ENCODE data around the gene WNK1. TPM values are rescaled to one million over a fixed set of nuclear protein-coding genes. Genes with fewer than 3 reads are reported as not detected.

The WNK1 gene
- total and polyA plus RNA-seq, 2 of the 8 experiments (the other 6 are each of a cell fraction or from before 2014, with no cell fraction given): 88.2 to 157 TPM

DNA sequence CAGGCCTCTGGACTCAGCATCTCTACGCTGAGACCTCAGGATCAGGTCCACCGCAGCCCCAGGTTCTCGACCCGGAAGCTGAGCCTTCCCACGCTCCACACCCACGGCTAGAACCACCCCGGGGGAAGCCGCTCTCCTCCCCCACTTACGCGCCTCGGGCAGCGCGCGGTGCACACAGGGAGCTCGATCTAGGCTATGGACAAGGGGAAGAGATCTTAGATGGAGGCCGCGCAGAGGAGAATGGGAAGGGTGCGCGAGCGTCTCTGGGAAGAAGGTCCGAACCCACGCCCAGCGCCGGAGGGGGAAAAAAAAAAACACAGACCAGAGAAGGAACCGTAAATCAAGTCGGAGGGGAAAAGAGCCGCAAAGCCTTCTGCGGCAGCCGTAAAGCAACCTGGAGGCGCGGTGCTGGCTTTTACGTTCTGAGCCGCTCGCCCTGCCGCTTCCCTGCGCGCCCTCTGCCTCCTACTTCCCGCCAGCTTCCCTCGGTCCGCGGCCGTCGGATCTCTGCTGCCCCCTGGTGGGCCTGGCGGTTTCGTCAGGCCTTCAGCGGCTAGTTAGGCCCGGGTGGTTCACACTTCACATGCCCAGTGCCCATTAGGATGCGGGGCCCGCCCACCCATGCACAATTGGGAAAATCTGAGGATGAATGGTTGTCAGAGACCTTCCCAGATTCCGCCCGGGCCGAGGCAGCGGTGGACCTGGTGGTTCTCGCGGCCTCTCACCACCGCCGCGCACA, 197.2 kb downstream of the WNK1 start, which contains the start of gene RAD52 (continued):
- peak; percentile 35; the same call in 1 of the 2 replicates for TF ChIP-seq RBBP5 (IDR thresholded peaks at IDR 0.05; ENCODE audit: borderline replicate concordance, low read depth, low read length)
- TF ChIP-seq CBX8 (IDR thresholded peaks at IDR 0.05; ENCODE audit: borderline replicate concordance, low read depth, low read length): no peak
- peak in 1 of 2 experiments; percentile 39; a peak in 2 of 4 replicates for TF ChIP-seq SIN3A (conservative IDR thresholded peaks at IDR 0.05 in 1 of 2, IDR thresholded peaks at IDR 0.05 in 1 of 2; ENCODE audit: low read depth in 1 of 2, low read length in 2 of 2)
- peak in 1 of 2 experiments; percentile 68; a peak in 3 of 4 replicates for TF ChIP-seq HDAC2 (IDR thresholded peaks at IDR 0.05; ENCODE audit: borderline replicate concordance in 1 of 2, low read depth in 2 of 2, low read length in 2 of 2)
- no peak; the same call in 1 of the 2 replicates for TF ChIP-seq JUND (IDR thresholded peaks at IDR 0.05; ENCODE audit: low read length)
- no peak for TF ChIP-seq EZH2 (IDR thresholded peaks at IDR 0.05; ENCODE audit: low read depth, low read length, severe bottlenecking)
- no peak for TF ChIP-seq SRF (IDR thresholded peaks at IDR 0.05; ENCODE audit: low read depth, low read length)
- no peak; the same call in 1 of the 2 replicates for TF ChIP-seq GTF2F1 (IDR thresholded peaks at IDR 0.05; ENCODE audit: borderline replicate concordance, low read depth, low read length)
- TF ChIP-seq SP1 (IDR thresholded peaks at IDR 0.05; ENCODE audit: low read depth, low read length): peak; percentile 40; the same call in 1 of the 2 replicates
- TF ChIP-seq EP300 (IDR thresholded peaks at IDR 0.05; ENCODE audit: borderline replicate concordance in 1 of 2, low read depth in 2 of 2, low read length in 2 of 2): no peak; a peak in 1 of 3 replicates
- no peak for TF ChIP-seq SUZ12 (IDR thresholded peaks at IDR 0.05; ENCODE audit: low read length)
- no peak for TF ChIP-seq POU5F1 (IDR thresholded peaks at IDR 0.05; ENCODE audit: low read depth, low read length)
- TF ChIP-seq, protein P1, sequence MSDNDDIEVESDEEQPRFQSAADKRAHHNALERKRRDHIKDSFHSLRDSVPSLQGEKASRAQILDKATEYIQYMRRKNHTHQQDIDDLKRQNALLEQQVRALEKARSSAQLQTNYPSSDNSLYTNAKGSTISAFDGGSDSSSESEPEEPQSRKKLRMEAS (IDR thresholded peaks at IDR 0.05): peak; percentile 63
- TF ChIP-seq SIX5 (IDR thresholded peaks at IDR 0.05; ENCODE audit: low read depth, low read length): no peak; the same call in 1 of the 2 replicates
- TF ChIP-seq TAF1 (IDR thresholded peaks at IDR 0.05; ENCODE audit: low read depth, low read length): peak; percentile 58
- no peak for TF ChIP-seq EGR1 (IDR thresholded peaks at IDR 0.05; ENCODE audit: borderline replicate concordance, low read depth, low read length)
- no peak for TF ChIP-seq CTBP2 (IDR thresholded peaks at IDR 0.05; ENCODE audit: borderline replicate concordance, insufficient read depth, insufficient read length, low read length)
- no peak for TF ChIP-seq RFX5 (IDR thresholded peaks at IDR 0.05; ENCODE audit: borderline replicate concordance, low read depth, low read length)
- TF ChIP-seq NANOG (IDR thresholded peaks at IDR 0.05; ENCODE audit: insufficient read depth, low read depth, low read length, poor library complexity, severe bottlenecking): peak; percentile 4
- TF ChIP-seq POLR2A (IDR thresholded peaks at IDR 0.05; ENCODE audit: control extremely low read depth in 1 of 2, low read depth in 2 of 2, low read length in 2 of 2): peak; percentile 69 to 91
- TF ChIP-seq KDM1A (IDR thresholded peaks at IDR 0.05; ENCODE audit: borderline replicate concordance, low read length): no peak; the same call in 1 of the 2 replicates
- TF ChIP-seq, protein P2, sequence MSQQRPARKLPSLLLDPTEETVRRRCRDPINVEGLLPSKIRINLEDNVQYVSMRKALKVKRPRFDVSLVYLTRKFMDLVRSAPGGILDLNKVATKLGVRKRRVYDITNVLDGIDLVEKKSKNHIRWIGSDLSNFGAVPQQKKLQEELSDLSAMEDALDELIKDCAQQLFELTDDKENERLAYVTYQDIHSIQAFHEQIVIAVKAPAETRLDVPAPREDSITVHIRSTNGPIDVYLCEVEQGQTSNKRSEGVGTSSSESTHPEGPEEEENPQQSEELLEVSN (IDR thresholded peaks at IDR 0.05): peak; percentile 37

Data from H1 (cell line).